Upper lobe of left lung (tissue), 4 donors: ENCODE measurements around the gene CTBP2.

Source experiments
- CTCF ChIP-seq, 6 experiments: fragments of 450-650 bp in 4 of 6; fragments of 200-600 bp in 2 of 6; sonication (generic) in 2 of 6; IDR thresholded peaks; one replicate each; pipeline ENCODE4 v1.5.1; 2016 to 2019; ENCODE audit warnings: antibody characterized with exemption in 6 of 6
- EP300 ChIP-seq, 4 donors: sonication (generic); formaldehyde crosslinking; IDR thresholded peaks; one replicate each; pipeline ENCODE4 v1.5.1; 2017; ENCODE audit warnings: antibody characterized with exemption in 4 of 4, control low read depth in 2 of 4
- POLR2A ChIP-seq, 4 donors: fragments of 450-650 bp; IDR thresholded peaks; one replicate each; pipeline ENCODE4 v1.5.1; 2016 to 2017; ENCODE audit warnings: antibody characterized with exemption in 4 of 4, mild to moderate bottlenecking in 2 of 4
- POLR2AphosphoS5 ChIP-seq, 2 donors: sonication (generic); formaldehyde crosslinking; IDR thresholded peaks; one replicate each; pipeline ENCODE4 v1.5.1; 2017; ENCODE audit warnings: antibody characterized with exemption in 2 of 2

- TF ChIP-seq CTCF (IDR thresholded peaks at IDR 0.05) (no peak), POLR2A (IDR thresholded peaks at IDR 0.05) (no peak), EP300 (IDR thresholded peaks at IDR 0.05) (no peak), POLR2AphosphoS5 (IDR thresholded peaks at IDR 0.05) (no peak)
Measured at GRCh38 chr10:124959564-124959963, 200.8 kb downstream of the CTBP2 start.
